Lower lobe of right lung (tissue), 2 donors: ENCODE measurements around the gene AP2M1. TPM values are rescaled to one million over a fixed set of nuclear protein-coding genes. Genes with fewer than 3 reads are reported as not detected.

ENCODE experiments used
- ATAC-seq, 2 donors: fragments of 200-7000 bp; cut with Tn5 transposase; one replicate each; pipeline ENCODE4 v1.9.1; 2020 to 2022; ENCODE audit warnings: mild to moderate bottlenecking in 2 of 2, moderate library complexity in 2 of 2
- DNase-seq: peaks from one replicate; pipeline ENCODE4 v3.0.0-alpha.2; 2020
- H3K27ac ChIP-seq: fragments of 200-600 bp; one replicate; pipeline ENCODE4 v1.8.0; 2022
- H3K27me3 ChIP-seq: fragments of 200-600 bp; one replicate; pipeline ENCODE4 v1.8.0; 2022; ENCODE audit warnings: low read depth
- H3K36me3 ChIP-seq: fragments of 200-600 bp; one replicate; pipeline ENCODE4 v1.8.0; 2022; ENCODE audit warnings: mild to moderate bottlenecking
- H3K4me1 ChIP-seq: fragments of 200-600 bp; one replicate; pipeline ENCODE4 v1.8.0; 2022
- H3K4me3 ChIP-seq: fragments of 200-600 bp; one replicate; pipeline ENCODE4 v1.8.0; 2022; ENCODE audit warnings: mild to moderate bottlenecking
- H3K9me3 ChIP-seq: fragments of 200-600 bp; one replicate; pipeline ENCODE4 v1.8.0; 2022
- intact Hi-C: fragments of 100-400 bp; cut with DNase I; formaldehyde crosslinking; loops from one replicate; pipeline ENCODE4 v1.11.0; 2022
- long read RNA-seq: library from polyadenylated mRNA; unstranded; transcript quantifications from one replicate; pipeline ENCODE4 v2.0.0, GENCODE V29; 2021
- total RNA-seq: library from RNA; stranded (reverse); fragmentation: NEBNext Ultra II Directional; extraction: Animal tissue kit (Norgen Biotek cat#: 25700); gene quantifications from one replicate; pipeline ENCODE4 v1.2.1, GENCODE V29; 2021
- TF ChIP-seq, protein P1 (sequence below): fragments of 200-600 bp; IDR thresholded peaks from one replicate; pipeline ENCODE4 v1.8.0; 2022; ENCODE audit warnings: antibody characterized with exemption, mild to moderate bottlenecking
- donor health status: DM: no; HTN: yes; CAD: no; lungs with severe emphysema.

AP2M1 gene
- 241 TPM for total RNA-seq
- long read RNA-seq, transcript AP2M1-202 (11 exons, 2,091 nt) = major isoform, 173 of 701 reads
- long read RNA-seq, transcript AP2M1-207 (10 exons, 1,950 nt) = minor isoform, 9 of 701 reads
- long read RNA-seq, partial matches to known transcripts = 60 of 701 reads
- long read RNA-seq, other reads (novel, unspliced or antisense) = 459 of 701 reads

DNA sequence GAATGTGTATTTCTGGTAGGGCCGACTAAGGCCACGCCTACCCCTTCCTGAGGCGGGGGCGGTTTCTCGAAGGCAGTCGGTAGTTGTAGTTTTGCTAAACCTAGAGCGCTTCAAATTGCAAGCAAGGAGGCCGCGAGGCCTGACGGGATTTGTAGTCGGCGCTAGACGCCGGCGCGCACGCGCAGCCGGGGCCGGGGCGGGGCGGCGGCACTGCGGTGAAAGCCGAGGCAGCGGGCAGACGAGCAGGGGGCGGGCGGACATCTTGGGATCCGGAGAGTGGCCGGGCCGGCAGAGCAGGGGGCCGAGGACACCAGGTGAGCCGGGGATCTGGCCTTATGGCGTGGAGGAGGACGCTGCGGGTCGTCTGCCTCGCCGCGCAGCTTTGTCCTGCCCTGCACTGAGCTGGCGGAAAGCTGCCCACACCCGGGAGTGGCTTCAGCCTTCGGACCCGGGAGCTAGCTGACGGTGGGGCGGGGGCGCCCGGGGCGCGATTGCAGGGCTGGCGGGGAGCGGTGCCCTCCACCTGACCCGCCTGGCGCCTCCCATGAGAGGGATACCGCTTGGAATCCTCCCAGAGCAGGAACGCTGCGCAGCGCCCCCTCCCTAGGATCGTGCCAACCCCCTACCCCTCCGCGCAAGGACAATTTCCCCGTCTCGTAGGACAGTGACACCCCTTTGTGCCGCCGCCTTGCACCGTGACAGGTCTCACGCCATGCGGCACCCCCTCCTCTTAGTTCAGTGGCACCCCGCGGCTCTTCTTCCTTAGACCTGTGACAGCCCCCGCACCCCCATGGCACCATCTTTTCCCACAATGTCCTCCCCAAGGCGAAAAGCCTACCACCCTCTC, at the start of gene AP2M1:
AP2M1 (plus strand) TSS at position 210 of the 847 bp plus-strand sequence. CDS start 2,139 bp downstream, outside the sequence.
- TF ChIP-seq, protein P1, sequence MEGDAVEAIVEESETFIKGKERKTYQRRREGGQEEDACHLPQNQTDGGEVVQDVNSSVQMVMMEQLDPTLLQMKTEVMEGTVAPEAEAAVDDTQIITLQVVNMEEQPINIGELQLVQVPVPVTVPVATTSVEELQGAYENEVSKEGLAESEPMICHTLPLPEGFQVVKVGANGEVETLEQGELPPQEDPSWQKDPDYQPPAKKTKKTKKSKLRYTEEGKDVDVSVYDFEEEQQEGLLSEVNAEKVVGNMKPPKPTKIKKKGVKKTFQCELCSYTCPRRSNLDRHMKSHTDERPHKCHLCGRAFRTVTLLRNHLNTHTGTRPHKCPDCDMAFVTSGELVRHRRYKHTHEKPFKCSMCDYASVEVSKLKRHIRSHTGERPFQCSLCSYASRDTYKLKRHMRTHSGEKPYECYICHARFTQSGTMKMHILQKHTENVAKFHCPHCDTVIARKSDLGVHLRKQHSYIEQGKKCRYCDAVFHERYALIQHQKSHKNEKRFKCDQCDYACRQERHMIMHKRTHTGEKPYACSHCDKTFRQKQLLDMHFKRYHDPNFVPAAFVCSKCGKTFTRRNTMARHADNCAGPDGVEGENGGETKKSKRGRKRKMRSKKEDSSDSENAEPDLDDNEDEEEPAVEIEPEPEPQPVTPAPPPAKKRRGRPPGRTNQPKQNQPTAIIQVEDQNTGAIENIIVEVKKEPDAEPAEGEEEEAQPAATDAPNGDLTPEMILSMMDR = no peak
- intact Hi-C loops = no loop called here
- H3K27me3 ChIP-seq = no peaks in the 10 kb centered on the region
- H3K27ac ChIP-seq = peak within 1 kb of the TSS; percentile 93
- H3K36me3 ChIP-seq = peaks cover 63% of the 10 kb centered on the region
- peak; percentile 99 for DNase-seq
- peaks cover 36% of the 10 kb centered on the region for H3K4me1 ChIP-seq
- H3K9me3 ChIP-seq = no peaks in the 10 kb centered on the region
- peak within 1 kb of the TSS; percentile 99 for H3K4me3 ChIP-seq
- ATAC-seq = peak; percentile 96

DNA sequence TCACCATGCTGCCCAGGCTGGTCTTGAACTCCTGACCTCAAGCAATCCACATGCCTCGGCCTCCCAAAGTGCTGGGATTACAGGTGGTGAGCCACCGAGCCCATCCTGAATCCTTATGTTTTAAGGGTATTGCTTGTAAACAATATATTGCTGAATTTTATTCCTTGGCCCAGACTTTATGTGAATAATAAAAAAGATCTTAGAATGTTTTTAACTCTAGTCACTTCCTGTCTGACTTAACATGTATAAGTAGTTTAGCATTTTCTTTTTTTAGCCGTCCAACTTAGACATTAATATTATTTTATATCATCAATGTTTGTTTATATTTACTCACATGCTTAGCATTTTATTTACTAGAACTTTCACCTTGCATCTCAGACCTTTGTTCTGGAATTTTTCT, 48.6 kb upstream of the AP2M1 start:
- TF ChIP-seq, protein P1 = no peak
- no peak for DNase-seq
- H3K4me3 ChIP-seq = no peak overlapping the region

DNA sequence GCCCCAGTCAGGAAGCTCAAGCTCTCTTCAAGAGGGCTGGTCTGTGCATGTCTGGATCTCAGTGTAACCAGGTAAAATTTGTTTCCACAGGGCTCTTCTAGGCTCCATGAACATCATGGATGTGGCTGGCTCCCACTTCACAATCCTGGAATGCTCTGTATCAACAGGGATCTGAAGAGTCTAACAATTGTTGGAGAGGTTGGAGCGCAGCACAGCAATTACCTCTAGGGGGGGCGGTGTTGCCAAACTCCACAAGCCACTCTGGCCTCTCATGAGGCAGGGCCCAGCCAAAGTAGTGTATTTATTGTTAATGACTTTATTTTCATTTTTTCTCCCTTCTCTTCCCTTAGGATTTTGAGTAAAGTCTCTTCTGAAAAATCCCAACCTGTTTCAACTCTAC, 45.6 kb upstream of the AP2M1 start:
- TF ChIP-seq, protein P1 = peak; percentile 37
- DNase-seq = peak; percentile 65
- Histone ChIP-seq H3K27me3 (no peaks in the 10 kb centered on the region), H3K27ac (no peak overlapping the region), H3K4me1 (peaks cover 12% of the 10 kb centered on the region), H3K9me3 (no peaks in the 10 kb centered on the region), H3K36me3 (no peaks in the 10 kb centered on the region), H3K4me3 (no peak overlapping the region)
- intact Hi-C loops = no loop called here
- peak; percentile 87 to 88 for ATAC-seq

More for the DNA sequence above, 48.6 kb upstream of the AP2M1 start:
- intact Hi-C loops = no loop called here
- Histone ChIP-seq H3K36me3 (no peaks in the 10 kb centered on the region), H3K9me3 (no peaks in the 10 kb centered on the region), H3K27ac (no peak overlapping the region), H3K4me1 (peaks cover 5% of the 10 kb centered on the region), H3K27me3 (no peaks in the 10 kb centered on the region)
- ATAC-seq = no peak

DNA sequence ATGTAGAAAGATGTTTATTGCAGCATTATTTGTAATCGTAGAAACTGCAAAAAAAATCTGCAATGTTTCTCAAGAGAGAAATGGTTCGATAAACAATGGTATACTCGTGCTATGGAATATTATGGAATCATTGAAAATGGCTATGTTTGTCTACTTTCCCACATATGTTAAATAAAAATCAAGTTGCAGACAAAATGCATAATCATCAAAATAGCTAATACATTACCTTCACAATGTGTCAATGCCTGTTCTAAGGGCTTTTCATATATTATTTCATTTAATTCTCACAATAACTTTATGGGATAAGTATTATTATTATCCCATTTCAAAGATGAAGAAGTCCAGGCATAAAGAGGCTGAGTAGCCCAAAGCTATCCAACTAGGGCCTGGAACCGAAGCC, 41.7 kb upstream of the AP2M1 start:
- Histone ChIP-seq H3K4me1 (peaks cover 28% of the 10 kb centered on the region), H3K36me3 (peaks cover 9% of the 10 kb centered on the region), H3K9me3 (no peaks in the 10 kb centered on the region), H3K4me3 (no peak overlapping the region), H3K27me3 (no peaks in the 10 kb centered on the region), H3K27ac (no peak overlapping the region)
- DNase-seq = no peak
- intact Hi-C loops = no loop called here
- no peak for ATAC-seq
- TF ChIP-seq, protein P1 = no peak

DNA sequence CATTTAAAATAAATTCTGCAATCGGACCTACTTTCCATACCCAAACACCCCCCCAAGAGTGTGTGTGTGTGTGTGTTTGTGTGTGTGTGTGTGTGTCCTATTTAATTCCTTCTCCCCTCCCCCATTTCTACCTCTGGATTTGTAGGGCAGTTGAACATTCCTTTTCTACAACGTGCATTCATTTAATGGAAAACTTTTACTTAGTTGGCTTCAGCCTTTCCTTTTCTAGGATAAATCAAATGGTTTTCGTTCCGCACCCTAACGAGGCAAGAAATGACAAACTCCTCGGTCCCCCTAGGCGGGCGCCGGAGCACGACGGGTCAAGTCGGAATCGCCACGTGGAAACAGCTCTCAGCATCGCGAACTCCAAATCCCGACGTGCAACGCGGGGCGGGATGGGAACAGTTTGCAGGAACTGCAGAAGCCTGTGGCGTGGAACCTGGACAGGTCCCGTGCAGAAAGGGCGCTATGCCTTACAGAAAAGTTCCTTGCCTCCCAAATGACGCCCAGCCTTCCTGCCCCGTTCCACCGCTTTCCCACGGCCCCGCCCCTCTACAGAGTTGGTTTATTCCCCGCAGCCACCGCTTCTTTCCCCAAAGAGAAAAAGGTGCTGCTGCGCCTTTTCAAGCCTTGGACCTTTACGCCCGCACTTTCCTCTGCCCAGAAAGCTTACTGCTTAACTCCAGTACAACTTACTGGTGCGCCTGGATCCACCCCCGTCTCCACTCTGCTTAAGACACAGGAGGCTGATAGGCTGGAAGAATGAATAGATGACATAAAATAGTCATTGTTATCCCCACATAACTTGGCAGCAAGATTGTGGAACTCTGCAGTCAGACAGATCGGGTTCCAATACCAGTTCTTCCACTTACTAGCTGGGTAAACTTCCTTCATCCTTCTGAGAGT, 40.6 kb upstream of the AP2M1 start:
- peak; percentile 84 to 89 for ATAC-seq
- Histone ChIP-seq H3K4me3 (peak overlapping the region; percentile 99), H3K27me3 (no peaks in the 10 kb centered on the region), H3K27ac (peak overlapping the region; percentile 92), H3K9me3 (no peaks in the 10 kb centered on the region), H3K4me1 (peaks cover 24% of the 10 kb centered on the region), H3K36me3 (peaks cover 20% of the 10 kb centered on the region)
- DNase-seq = peak; percentile 91
- intact Hi-C loops = no loop called here
- TF ChIP-seq, protein P1 = no peak
